AG04450 (cell line): Measurements from ENCODE around the gene GPR45. TPM values are rescaled to one million over a fixed set of nuclear protein-coding genes. Genes with fewer than 3 reads are reported as not detected.
"Not testable (repeated sequence)": the region's sequence is repeated elsewhere in the genome, so short reads cannot be mapped to it uniquely, and the experiment has no call there.

Experiments used
- CTCF ChIA-PET: fragments of 300-600, 350-600 bp; formaldehyde crosslinking; extraction: SDS; loops from one replicate; lab custom pipeline; 2022; ENCODE audit warnings: antibody characterized with exemption, inconsistent platforms; lab: Charles Lee
- POLR2A ChIA-PET: fragments of 350-600 bp; formaldehyde crosslinking; extraction: SDS; loops from one replicate; lab custom pipeline; 2021; ENCODE audit warnings: antibody characterized with exemption, inconsistent platforms; lab: Yijun Ruan, JAX
- DNase-seq: peaks from one replicate; pipeline ENCODE4 v3.0.0-alpha.2; 2011; ENCODE audit warnings: low read depth, low spot score
- H3K27ac ChIP-seq: one replicate; pipeline ENCODE4 v1.5.1; 2012; ENCODE audit warnings: low read depth, low read length, control low read depth
- H3K27me3 ChIP-seq: one replicate; pipeline ENCODE4 v1.6.0; 2012; ENCODE audit warnings: low read length; ENCODE audit not compliant: control insufficient read depth, insufficient read depth
- H3K4me3 ChIP-seq: 2 replicates; pipeline ENCODE4 v1.5.1; 2011; ENCODE audit warnings: mild to moderate bottlenecking, low read depth, low read length, control low read depth
- H3K9me3 ChIP-seq: 2 replicates; pipeline ENCODE4 v1.5.1; 2012; ENCODE audit warnings: low read length; ENCODE audit not compliant: control insufficient read depth, insufficient read depth
- CTCF ChIP-seq: IDR thresholded peaks from 2 replicates; pipeline ENCODE4 v1.5.1; 2011; ENCODE audit warnings: low read depth, low read length, control low read depth, inconsistent platforms
- polyA plus RNA-seq: library from polyadenylated mRNA; depleted of rRNA; stranded (reverse); fragments of >200 nt; gene quantifications from 2 replicates; pipeline ENCODE4 v1.2.3, GENCODE V29; 2011

The GPR45 gene
- polyA plus RNA-seq, 1 experiment, result not detected

- ChIA-PET POLR2A (no interaction called here), CTCF (interaction anchor here (1.1 to 2.4 kb wide), 2 partner anchors 9 to 12 kb away, joined by 4 to 13 read pairs; no protein-coding TSS in a partner anchor)
- Histone ChIP-seq H3K27me3 (peaks cover 16% of the 10 kb centered on the region), H3K4me3 (no peak overlapping the region), H3K9me3 (peaks cover 9% of the 10 kb centered on the region), H3K27ac (no peak overlapping the region)
- DNase-seq, result no peak
- TF ChIP-seq CTCF, result no peak
Measured at GRCh38 chr2:105249181-105249580, 7.6 kb downstream of the GPR45 start.

GRCh38 chr2:105249891-105250290, 8.3 kb downstream of the GPR45 start:
- ChIA-PET POLR2A (no interaction called here), CTCF (no interaction called here)
- no peak overlapping the region for H3K27ac ChIP-seq
- H3K4me3 ChIP-seq, result no peak overlapping the region
- peaks cover 12% of the 10 kb centered on the region for H3K27me3 ChIP-seq
- H3K9me3 ChIP-seq, result peaks cover 9% of the 10 kb centered on the region
- no peak for DNase-seq
- TF ChIP-seq CTCF, result no peak

GRCh38 chr2:105251016-105251648, 9.6 kb downstream of the GPR45 start:
- peaks cover 12% of the 10 kb centered on the region for H3K27me3 ChIP-seq
- POLR2A ChIA-PET, DNase-seq, H3K4me3 ChIP-seq, CTCF ChIA-PET, H3K9me3 ChIP-seq, H3K27ac ChIP-seq: not testable (repeated sequence)

GRCh38 chr2:105252271-105252670, 10.7 kb downstream of the GPR45 start:
- CTCF ChIA-PET, result interaction anchor here (1.0 to 1.2 kb wide), 2 partner anchors 15 to 16 kb away, joined by 3 to 4 read pairs; no protein-coding TSS in a partner anchor
- DNase-seq, result no peak
- H3K9me3 ChIP-seq, result peaks cover 9% of the 10 kb centered on the region
- H3K27ac ChIP-seq, result no peak overlapping the region
- no peak for TF ChIP-seq CTCF
- POLR2A ChIA-PET, result no interaction called here
- peaks cover 7% of the 10 kb centered on the region for H3K27me3 ChIP-seq
- no peak overlapping the region for H3K4me3 ChIP-seq

- POLR2A ChIA-PET, result no interaction called here
- Histone ChIP-seq H3K27me3 (peaks cover 3% of the 10 kb centered on the region), H3K4me3 (no peak overlapping the region), H3K9me3 (no peaks in the 10 kb centered on the region; the same call in 1 of the 2 replicates), H3K27ac (no peak overlapping the region)
- DNase-seq, result no peak
- CTCF ChIA-PET, result interaction anchor here (0.8 to 4.1 kb wide), 3 partner anchors 10 to 40 kb away, joined by 3 to 18 read pairs (median 5); no protein-coding TSS in a partner anchor
- TF ChIP-seq CTCF, result no peak
Measured at GRCh38 chr2:105254531-105255210, 13.1 kb downstream of the GPR45 start.
